K562 (cell line): ENCODE data around the gene JPT1. TPM values are rescaled to one million over a fixed set of nuclear protein-coding genes. Genes with fewer than 3 reads are reported as not detected.

Experiments
- BMI1 ChIP-seq: fragments of 150-350 bp; IDR thresholded peaks from 2 replicates; pipeline ENCODE4 v1.6.1; 2014; ENCODE audit warnings: low read length
- JUND ChIP-seq, 2 experiments: IDR thresholded peaks; 2 replicates in 1 of 2; 3 replicates in 1 of 2; pipeline ENCODE4 v1.6.1; 2011; ENCODE audit warnings: borderline replicate concordance in 2 of 2, low read depth in 2 of 2, low read length in 2 of 2, improper control_type of control experiment in 1 of 2, missing biosample characterization in 1 of 2, missing genetic modification characterization in 1 of 2, missing genetic modification reagents in 1 of 2
- KDM1A ChIP-seq, 2 experiments: fragments of 450-650 bp; IDR thresholded peaks; 2 replicates each; pipeline ENCODE4 v1.6.1; 2016; ENCODE audit warnings: mild to moderate bottlenecking in 2 of 2
- KDM4B ChIP-seq, 2 experiments: fragments of 450-650 bp in 1 of 2; sonication (generic) in 1 of 2; IDR thresholded peaks; 2 replicates each; pipeline ENCODE4 v1.6.1; 2016 to 2017; ENCODE audit warnings: borderline replicate concordance in 2 of 2, antibody characterized with exemption in 1 of 2, low read depth in 1 of 2, mild to moderate bottlenecking in 1 of 2
- KLF16 ChIP-seq: IDR thresholded peaks from 2 replicates; pipeline ENCODE4 v1.6.1; 2016; ENCODE audit warnings: antibody characterized with exemption
- L3MBTL2 ChIP-seq: fragments of 450-650 bp; IDR thresholded peaks from 2 replicates; pipeline ENCODE4 v1.6.1; 2016; ENCODE audit warnings: mild to moderate bottlenecking, moderate library complexity
- MCM5 ChIP-seq: fragments of 450-650 bp; IDR thresholded peaks from 2 replicates; pipeline ENCODE4 v1.6.1; 2016; ENCODE audit warnings: low read depth
- MTA3 ChIP-seq: fragments of 450-650 bp; formaldehyde crosslinking; IDR thresholded peaks from 2 replicates; pipeline ENCODE4 v1.6.1; 2017; ENCODE audit warnings: mild to moderate bottlenecking, borderline replicate concordance
- MTF1 ChIP-seq: fragments of 250-450 bp; sonication (Bioruptor Pico); IDR thresholded peaks from 2 replicates; pipeline ENCODE4 v1.9.0; 2021; ENCODE audit warnings: moderate library complexity, mild to moderate bottlenecking, inconsistent platforms, borderline replicate concordance
- NCOA2 ChIP-seq, 2 experiments: fragments of 450-650 bp; IDR thresholded peaks; 2 replicates each; pipeline ENCODE4 v1.6.1; 2018; ENCODE audit warnings: mild to moderate bottlenecking in 2 of 2, moderate library complexity in 1 of 2; ENCODE audit not compliant: partially characterized antibody in 2 of 2
- PURB ChIP-seq: sonication (generic); formaldehyde crosslinking; IDR thresholded peaks from 2 replicates; pipeline ENCODE4 v1.9.0; 2021; ENCODE audit warnings: low read depth, mild to moderate bottlenecking, missing genetic modification reagents
- RAD21 ChIP-seq, 2 experiments: fragments of 250-450 bp in 1 of 2; fragments of 450-650 bp in 1 of 2; sonication (Bioruptor Pico) in 1 of 2; formaldehyde crosslinking in 1 of 2; IDR thresholded peaks in 1 of 2; conservative IDR thresholded peaks in 1 of 2; 2 replicates each; pipeline versions ENCODE4 v1.4.0 to v1.8.0; 2020 to 2022; ENCODE audit warnings: mild to moderate bottlenecking in 2 of 2, moderate library complexity in 1 of 2
- SMARCC2 ChIP-seq: fragments of 450-650 bp; IDR thresholded peaks from 2 replicates; pipeline ENCODE4 v1.6.1; 2017; ENCODE audit warnings: antibody characterized with exemption, moderate library complexity, mild to moderate bottlenecking, low read depth
- TEAD1 ChIP-seq, 2 experiments: fragments of 450-650 bp in 1 of 2; sonication (generic) in 1 of 2; formaldehyde crosslinking; IDR thresholded peaks; 2 replicates each; pipeline versions ENCODE4 v1.4.0 to v1.8.0; 2020 to 2022; ENCODE audit warnings: mild to moderate bottlenecking in 2 of 2, missing genetic modification reagents in 1 of 2
- ZBTB7A ChIP-seq: IDR thresholded peaks from 2 replicates; pipeline ENCODE4 v1.6.1; 2011; ENCODE audit warnings: low read depth, mild to moderate bottlenecking, low read length, moderate library complexity, borderline replicate concordance; ENCODE audit not compliant: control insufficient read depth
- ZC3H11A ChIP-seq: IDR thresholded peaks from 2 replicates; pipeline ENCODE4 v1.6.1; 2012; ENCODE audit warnings: low read depth, low read length, improper control_type of control experiment
- polyA plus RNA-seq, 8 experiments: library from polyadenylated mRNA; depleted of rRNA in 4 of 8; stranded (reverse) in 5 of 8; unstranded in 3 of 8; fragments of >200 nt; fragmentation: Nextera tagmentation in 2 of 8; fragmentation: Illumina TruSeq in 1 of 8; extraction: Ambion mirVana in 2 of 8; extraction: Trizol in 1 of 8; gene quantifications; 2 replicates each; pipeline versions ENCODE4 v1.2.1 to v1.2.3, GENCODE V29; 2011 to 2014; ENCODE audit warnings: inconsistent platforms in 1 of 8, missing spikeins in 1 of 8
- total RNA-seq, 7 experiments: library from RNA; depleted of rRNA in 6 of 7; stranded (reverse); fragments of >200 nt in 6 of 7; fragmentation: Illumina TruSeq in 2 of 7; extraction: Trizol in 2 of 7; gene quantifications; 2 replicates each; pipeline versions ENCODE4 v1.2.1 to v1.2.3, GENCODE V29; 2011 to 2021; ENCODE audit warnings: low replicate concordance in 1 of 7
- TF ChIP-seq, protein P1 (sequence below): IDR thresholded peaks from 2 replicates; pipeline ENCODE4 v1.6.1; 2011; ENCODE audit warnings: borderline replicate concordance, low read depth, mild to moderate bottlenecking, moderate library complexity, low read length; ENCODE audit not compliant: insufficient read depth, poor library complexity, severe bottlenecking
- TF ChIP-seq, protein P2 (sequence below): sonication (generic); formaldehyde crosslinking; IDR thresholded peaks from 2 replicates; pipeline ENCODE4 v1.9.0; 2022; ENCODE audit warnings: mild to moderate bottlenecking, missing genetic modification reagents
- TF ChIP-seq, protein P3 (sequence below), 2 experiments: fragments of 450-650 bp; conservative IDR thresholded peaks; 2 replicates each; pipeline ENCODE4 v1.6.1; 2017; ENCODE audit warnings: mild to moderate bottlenecking in 2 of 2, moderate library complexity in 2 of 2
- TF ChIP-seq, protein P4 (sequence below): sonication (generic); formaldehyde crosslinking; IDR thresholded peaks from 2 replicates; pipeline ENCODE4 v1.8.1; 2023; ENCODE audit warnings: mild to moderate bottlenecking, missing genetic modification reagents

Gene JPT1
- total and polyA plus RNA-seq, 9 of the 15 experiments (the other 6 are each of a cell fraction or from before 2014, with no cell fraction given): 56.7 to 292 (median 144) TPM

DNA sequence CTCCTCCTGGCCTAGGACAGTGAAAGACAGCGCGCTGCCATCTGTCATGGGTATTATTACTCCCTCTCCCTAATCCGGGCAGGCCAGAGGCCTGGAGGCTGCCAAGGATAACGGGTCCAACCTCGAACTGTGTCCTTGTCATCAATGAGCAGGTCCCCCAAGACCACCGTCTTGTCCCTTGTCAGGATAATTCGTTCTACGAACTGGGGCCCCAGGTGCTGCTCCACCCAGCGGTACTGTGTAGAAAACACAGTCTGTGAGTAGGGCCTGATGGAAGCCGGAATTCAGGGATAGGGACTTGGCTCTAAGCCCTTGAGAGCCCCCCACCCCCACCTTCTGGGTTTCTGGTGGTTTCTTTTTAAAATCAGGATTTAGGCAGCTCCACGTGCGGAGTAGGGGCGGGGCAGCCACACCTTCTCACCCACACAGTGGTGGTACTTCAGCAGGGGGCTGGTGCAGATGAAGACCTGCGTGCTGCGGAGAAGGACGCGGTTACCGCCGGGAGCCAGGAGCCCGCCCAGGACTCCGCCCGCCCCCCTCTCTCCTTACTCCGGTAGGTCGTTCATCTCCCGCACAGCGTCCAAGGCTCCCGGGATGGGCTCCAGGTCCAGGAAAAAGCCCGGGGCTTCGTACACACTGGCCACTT, 23.6 kb downstream of the JPT1 start (continued):
- TF ChIP-seq MTF1 (CRISPR knock-in tag): no peak
- TF ChIP-seq, protein P1, sequence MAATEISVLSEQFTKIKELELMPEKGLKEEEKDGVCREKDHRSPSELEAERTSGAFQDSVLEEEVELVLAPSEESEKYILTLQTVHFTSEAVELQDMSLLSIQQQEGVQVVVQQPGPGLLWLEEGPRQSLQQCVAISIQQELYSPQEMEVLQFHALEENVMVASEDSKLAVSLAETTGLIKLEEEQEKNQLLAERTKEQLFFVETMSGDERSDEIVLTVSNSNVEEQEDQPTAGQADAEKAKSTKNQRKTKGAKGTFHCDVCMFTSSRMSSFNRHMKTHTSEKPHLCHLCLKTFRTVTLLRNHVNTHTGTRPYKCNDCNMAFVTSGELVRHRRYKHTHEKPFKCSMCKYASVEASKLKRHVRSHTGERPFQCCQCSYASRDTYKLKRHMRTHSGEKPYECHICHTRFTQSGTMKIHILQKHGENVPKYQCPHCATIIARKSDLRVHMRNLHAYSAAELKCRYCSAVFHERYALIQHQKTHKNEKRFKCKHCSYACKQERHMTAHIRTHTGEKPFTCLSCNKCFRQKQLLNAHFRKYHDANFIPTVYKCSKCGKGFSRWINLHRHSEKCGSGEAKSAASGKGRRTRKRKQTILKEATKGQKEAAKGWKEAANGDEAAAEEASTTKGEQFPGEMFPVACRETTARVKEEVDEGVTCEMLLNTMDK: peak; percentile 9
- TF ChIP-seq RAD21 (CRISPR knock-in tag; conservative IDR thresholded peaks at IDR 0.05 in 1 of 2, IDR thresholded peaks at IDR 0.05 in 1 of 2): peak; percentile 46 to 65
- TF ChIP-seq, protein P2, sequence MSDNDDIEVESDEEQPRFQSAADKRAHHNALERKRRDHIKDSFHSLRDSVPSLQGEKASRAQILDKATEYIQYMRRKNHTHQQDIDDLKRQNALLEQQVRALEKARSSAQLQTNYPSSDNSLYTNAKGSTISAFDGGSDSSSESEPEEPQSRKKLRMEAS (CRISPR knock-in tag): 0 out of 2 replicates have a peak, but pooled peaks have one; percentile 18
- TF ChIP-seq MCM5: no peak
- peak; percentile 83; the same call in 1 of the 2 replicates for TF ChIP-seq ZBTB7A
- TF ChIP-seq, protein P3, sequence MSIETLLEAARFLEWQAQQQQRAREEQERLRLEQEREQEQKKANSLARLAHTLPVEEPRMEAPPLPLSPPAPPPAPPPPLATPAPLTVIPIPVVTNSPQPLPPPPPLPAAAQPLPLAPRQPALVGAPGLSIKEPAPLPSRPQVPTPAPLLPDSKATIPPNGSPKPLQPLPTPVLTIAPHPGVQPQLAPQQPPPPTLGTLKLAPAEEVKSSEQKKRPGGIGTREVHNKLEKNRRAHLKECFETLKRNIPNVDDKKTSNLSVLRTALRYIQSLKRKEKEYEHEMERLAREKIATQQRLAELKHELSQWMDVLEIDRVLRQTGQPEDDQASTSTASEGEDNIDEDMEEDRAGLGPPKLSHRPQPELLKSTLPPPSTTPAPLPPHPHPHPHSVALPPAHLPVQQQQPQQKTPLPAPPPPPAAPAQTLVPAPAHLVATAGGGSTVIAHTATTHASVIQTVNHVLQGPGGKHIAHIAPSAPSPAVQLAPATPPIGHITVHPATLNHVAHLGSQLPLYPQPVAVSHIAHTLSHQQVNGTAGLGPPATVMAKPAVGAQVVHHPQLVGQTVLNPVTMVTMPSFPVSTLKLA (conservative IDR thresholded peaks at IDR 0.05): peak in 1 of 2 experiments; percentile 67; a peak in 3 of 4 replicates
- TF ChIP-seq, protein P4, sequence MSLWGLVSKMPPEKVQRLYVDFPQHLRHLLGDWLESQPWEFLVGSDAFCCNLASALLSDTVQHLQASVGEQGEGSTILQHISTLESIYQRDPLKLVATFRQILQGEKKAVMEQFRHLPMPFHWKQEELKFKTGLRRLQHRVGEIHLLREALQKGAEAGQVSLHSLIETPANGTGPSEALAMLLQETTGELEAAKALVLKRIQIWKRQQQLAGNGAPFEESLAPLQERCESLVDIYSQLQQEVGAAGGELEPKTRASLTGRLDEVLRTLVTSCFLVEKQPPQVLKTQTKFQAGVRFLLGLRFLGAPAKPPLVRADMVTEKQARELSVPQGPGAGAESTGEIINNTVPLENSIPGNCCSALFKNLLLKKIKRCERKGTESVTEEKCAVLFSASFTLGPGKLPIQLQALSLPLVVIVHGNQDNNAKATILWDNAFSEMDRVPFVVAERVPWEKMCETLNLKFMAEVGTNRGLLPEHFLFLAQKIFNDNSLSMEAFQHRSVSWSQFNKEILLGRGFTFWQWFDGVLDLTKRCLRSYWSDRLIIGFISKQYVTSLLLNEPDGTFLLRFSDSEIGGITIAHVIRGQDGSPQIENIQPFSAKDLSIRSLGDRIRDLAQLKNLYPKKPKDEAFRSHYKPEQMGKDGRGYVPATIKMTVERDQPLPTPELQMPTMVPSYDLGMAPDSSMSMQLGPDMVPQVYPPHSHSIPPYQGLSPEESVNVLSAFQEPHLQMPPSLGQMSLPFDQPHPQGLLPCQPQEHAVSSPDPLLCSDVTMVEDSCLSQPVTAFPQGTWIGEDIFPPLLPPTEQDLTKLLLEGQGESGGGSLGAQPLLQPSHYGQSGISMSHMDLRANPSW (CRISPR knock-in tag): no peak
- no peak for TF ChIP-seq L3MBTL2
- TF ChIP-seq NCOA2 (IDR thresholded peaks at IDR 0.05; ENCODE audit: partially characterized antibody in 2 of 2): no peak
- 0 out of 4 replicates have a peak, but pooled peaks of 1 of the 2 experiments have one; percentile 45 for TF ChIP-seq KDM4B (IDR thresholded peaks at IDR 0.05; ENCODE audit: borderline replicate concordance in 2 of 2, low read depth in 1 of 2)
- no peak for TF ChIP-seq ZC3H11A
- no peak for TF ChIP-seq PURB (CRISPR knock-in tag)
- peak; percentile 40; the same call in 1 of the 2 replicates for TF ChIP-seq KLF16
- TF ChIP-seq MTA3: 0 out of 2 replicates have a peak, but pooled peaks have one; percentile 12
- TF ChIP-seq JUND (IDR thresholded peaks at IDR 0.05; ENCODE audit: borderline replicate concordance, low read depth, low read length): 0 out of 2 replicates have a peak, but pooled peaks have one; percentile 22
- TF ChIP-seq JUND (tag; IDR thresholded peaks at IDR 0.05; ENCODE audit: borderline replicate concordance, low read depth, low read length): no peak
- TF ChIP-seq SMARCC2: no peak
- TF ChIP-seq BMI1: no peak
- TF ChIP-seq TEAD1 (CRISPR knock-in tag; IDR thresholded peaks at IDR 0.05): peak in 1 of 2 experiments; percentile 17; a peak in 1 of 4 replicates
- 0 out of 4 replicates have a peak, but pooled peaks of 1 of the 2 experiments have one; percentile 10 for TF ChIP-seq KDM1A (IDR thresholded peaks at IDR 0.05)
